NAMALWA (cell line): ENCODE results near the gene FARS2.

Experiments
- DNase-seq: peaks from one replicate; pipeline ENCODE4 v3.0.0-alpha.2; 2015; ENCODE audit warnings: low spot score

Gene FARS2

GRCh38 chr6:5584078-5584482 is 322.8 kb downstream of the FARS2 start:
- DNase-seq: no peak

GRCh38 chr6:5587648-5588047 is 326.3 kb downstream of the FARS2 start:
- no peak for DNase-seq

- no peak for DNase-seq
Observed at GRCh38 chr6:5589422-5590141, 328.3 kb downstream of the FARS2 start.

- DNase-seq: no peak
Observed at GRCh38 chr6:5590187-5590586, 328.9 kb downstream of the FARS2 start.

GRCh38 chr6:5592886-5593519 is 331.7 kb downstream of the FARS2 start:
- no peak for DNase-seq

DNA sequence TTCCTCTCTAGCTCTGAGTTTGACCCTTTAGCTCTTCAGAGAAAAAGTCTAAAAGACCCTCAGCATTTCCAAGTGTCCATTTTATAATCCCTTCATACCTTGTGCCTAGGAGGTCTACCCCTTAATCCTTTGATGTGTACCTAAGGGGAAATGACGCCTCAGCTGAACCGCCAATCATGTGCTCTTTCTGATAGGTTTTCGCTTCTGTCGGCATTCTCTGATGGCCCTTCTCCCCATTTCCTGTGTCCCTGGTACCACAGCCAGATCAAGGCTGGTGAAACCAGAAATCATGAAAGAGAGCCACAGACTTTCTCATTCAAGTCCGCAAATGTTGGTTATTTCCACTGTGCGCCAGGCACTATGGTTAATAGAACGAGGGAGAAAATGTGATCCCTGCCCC is 333.9 kb downstream of the FARS2 start:
- no peak for DNase-seq

- no peak for DNase-seq
Observed at GRCh38 chr6:5597413-5597812, 336.1 kb downstream of the FARS2 start.

DNA sequence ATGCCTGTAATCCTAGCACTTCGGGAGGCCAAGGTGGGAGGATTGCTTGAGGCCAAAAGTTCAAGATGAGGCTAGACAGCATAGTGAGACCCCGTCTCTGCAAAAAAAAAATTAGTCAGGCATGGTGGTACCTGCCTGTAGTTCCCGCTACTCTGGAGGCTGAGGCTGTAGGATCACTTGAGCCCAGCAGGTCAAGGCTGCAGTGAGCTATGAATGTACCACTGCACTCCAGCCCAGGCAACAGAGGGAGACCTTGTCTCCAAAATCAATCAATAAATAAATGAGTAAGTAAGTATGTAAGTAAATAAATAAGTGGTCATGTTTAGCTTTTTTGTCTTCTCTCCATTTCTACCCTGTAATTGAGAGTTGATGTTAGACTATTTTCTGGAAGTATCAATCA is 336.8 kb downstream of the FARS2 start:
- DNase-seq: no peak

DNA sequence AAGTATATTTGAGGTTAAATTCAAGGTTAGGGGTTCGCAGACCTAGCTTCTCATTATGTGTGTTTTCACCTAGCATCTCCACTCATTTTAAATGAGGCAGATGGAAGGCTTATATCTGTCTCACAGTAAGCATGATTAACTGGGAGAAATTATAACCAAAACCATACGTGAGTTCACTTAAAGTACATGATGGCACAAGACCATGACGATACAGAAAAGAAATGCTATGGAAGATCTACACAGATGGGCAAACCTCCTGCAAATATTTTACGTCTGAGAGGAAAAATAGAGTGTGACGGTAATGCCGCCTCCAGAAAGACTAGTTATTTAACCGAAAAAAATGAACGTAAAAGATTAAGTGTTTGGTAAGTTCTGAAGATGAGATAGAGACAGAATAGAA is 337.8 kb downstream of the FARS2 start:
- DNase-seq: no peak

- DNase-seq: no peak
Observed at GRCh38 chr6:5605937-5606336, 344.6 kb downstream of the FARS2 start.

GRCh38 chr6:5606546-5606945 is 345.2 kb downstream of the FARS2 start:
- no peak for DNase-seq

DNA sequence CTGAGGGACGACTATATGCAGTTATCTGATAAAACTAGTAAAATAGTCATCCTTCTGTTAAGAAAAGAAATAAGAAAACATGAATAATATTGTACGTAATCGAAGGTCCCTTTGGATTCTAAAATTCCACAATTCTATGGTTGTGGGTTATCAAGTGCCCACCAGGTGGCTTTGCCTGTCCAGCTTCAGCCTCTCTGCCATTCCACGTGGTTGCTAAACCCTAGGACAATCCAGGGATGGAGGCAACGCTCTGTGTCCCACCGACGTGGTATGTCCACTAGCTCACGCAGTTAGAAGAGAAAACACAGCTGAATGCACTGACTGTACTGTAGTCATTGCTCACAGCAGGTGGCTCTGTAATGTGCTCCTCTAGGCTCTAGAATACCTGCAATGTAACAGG is 349.3 kb downstream of the FARS2 start:
- DNase-seq: no peak

DNA sequence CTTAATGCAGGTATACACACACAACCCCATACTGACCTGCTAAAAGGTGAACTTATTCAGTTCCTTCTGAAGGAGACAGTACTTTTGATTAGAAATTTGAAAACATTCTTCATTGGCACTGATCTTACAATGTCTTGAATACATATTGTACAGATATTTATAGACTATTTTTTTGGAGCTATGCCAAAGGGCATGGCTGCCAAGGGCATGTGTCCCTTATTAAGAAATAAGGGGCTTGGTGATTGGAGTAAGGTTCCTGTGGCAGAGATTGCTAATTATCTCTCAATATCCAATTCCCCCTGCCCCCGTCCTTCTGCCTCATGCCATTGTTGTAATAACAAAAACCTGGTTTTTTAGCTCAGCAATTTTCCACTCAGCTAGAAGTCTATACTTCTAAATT is 355.9 kb downstream of the FARS2 start:
- no peak for DNase-seq

GRCh38 chr6:5619249-5619648 is 357.9 kb downstream of the FARS2 start:
- peak; percentile 7 for DNase-seq

DNA sequence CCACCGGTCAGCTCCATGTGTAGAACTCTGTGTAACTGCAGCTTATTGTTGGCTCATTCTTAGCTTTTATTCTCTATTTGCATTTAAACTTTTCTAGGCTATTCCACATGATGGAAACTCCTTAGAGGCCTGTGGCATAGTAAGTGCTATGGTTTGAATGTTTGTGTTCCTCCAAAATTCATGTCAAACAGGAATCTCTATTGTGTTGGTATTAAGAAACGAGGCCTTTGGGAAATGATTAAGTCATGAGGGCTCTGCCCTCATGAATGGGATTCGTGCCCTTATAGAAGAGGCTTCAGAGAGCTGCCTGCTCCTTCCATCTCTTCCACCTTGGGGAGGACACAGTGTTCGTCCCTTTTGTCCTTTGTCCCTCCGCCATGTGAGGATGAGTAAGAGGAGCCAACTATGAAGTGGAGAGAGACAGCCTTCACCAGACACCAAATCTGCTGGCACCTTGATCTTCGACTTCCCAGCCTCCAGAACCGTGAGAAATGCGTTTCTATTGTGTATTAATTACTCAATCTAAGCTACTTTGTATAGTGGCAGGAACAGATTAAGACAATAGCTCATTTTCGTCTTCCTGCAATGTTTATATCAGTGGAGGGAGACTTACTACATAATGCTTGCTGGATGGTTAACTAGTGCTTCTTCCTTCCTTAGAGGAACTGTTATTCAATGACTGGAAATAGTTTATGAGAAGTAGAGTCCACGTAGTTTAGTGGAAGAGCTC is 361.1 kb downstream of the FARS2 start:
- no peak for DNase-seq

DNA sequence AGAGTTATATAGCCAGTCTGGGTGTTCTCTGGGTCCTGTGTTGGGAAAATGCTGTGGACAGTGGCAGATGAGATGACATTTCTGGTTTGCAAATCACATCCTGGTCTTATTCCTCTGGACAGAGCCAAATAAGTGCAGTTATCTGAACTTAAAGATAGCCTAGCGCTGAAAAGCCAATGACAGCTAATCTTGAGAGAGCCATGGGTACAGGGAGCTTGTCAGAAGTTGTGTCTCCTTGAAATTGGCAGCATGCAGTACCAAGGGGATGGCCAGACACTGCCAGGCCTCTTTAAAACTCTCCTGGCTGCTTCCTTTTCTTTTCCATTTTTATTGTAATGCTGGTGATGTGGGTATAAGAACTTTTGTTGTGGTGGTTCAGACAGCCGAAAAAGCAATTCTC is 362.5 kb downstream of the FARS2 start:
- DNase-seq: no peak

- no peak for DNase-seq
Observed at GRCh38 chr6:5624256-5624655, 362.9 kb downstream of the FARS2 start.

GRCh38 chr6:5626727-5627426 is 365.6 kb downstream of the FARS2 start:
- peak; percentile 47 for DNase-seq

DNA sequence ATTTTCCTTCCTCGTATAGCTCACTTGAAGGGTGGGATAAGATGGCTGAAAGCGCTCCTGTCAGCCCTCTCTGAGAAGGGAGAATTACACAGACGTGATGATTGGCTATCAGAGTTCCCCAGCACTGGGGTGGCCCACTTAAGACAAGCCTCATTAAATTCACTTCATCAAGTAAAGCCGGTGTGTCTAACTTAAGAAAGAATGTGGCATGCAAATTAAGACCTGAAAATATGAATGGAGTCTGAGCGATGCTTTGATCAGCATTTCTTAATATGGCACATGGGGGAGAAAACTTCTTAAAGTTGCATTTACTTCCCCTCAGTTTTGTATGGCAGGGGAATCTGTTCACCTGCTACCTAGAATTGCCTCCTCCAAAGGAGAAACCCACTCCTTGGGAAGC is 369.3 kb downstream of the FARS2 start:
- DNase-seq: no peak

DNA sequence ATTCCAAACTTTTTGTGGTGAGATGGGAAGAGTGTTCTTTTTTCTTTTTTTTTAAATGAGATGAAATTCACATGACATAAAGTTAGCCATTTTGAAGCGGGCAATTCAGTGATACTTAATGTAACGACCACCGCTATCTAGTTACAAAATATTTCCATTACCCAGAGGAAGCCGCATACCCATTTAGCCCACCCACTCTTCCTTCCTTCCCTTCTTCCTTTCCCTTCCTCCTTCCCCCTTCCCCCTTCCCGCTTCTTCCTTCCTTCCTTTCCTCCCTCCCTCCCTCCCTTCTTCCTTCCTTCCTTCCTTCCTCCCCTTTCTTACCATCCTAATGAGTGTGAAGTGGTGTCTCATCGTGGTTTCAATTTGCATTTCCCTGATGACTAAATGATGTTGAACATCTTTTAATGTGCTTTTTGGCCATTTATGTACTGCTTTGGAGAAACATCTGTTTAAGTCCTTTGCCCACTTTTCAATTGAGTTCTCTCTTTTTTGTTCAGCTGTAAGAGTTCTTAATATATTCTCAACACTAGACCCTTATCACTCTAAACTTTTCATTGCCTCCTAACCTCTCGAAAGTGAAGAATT is 371.1 kb downstream of the FARS2 start:
- DNase-seq: no peak

DNA sequence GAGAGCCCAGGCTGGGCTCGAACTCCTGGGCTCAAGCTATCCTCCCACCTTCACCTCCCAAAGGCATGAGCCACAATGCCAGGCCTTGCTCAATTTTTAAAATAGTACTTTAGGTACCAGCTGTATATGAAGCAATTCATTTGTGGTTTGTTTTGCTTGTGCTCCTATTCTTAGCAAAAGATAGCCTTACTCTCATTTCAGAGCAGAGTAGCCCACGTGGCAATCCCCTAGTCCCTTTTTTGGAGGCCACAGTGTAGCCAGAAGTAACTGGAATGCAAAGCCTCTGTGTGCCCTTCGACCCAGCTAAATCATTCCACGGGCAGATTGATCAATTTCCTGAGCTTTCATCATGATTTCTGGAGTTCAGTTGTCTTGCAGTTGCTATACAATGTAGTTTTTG is 373.2 kb downstream of the FARS2 start:
- DNase-seq: no peak
